Neuron (in vitro differentiated cells): Measurements from ENCODE around the gene IL2RA.
A peak's percentile ranks its signal among the peaks of the same experiment; 100 is the strongest.

Source experiments
- H2AFZ ChIP-seq: one replicate; pipeline ENCODE4 v1.6.1; 2013; ENCODE audit warnings: low read depth, mild to moderate bottlenecking, inconsistent platforms, low read length, moderate library complexity
- H3K27me3 ChIP-seq: one replicate; pipeline ENCODE4 v1.6.1; 2013; ENCODE audit warnings: low read length; ENCODE audit not compliant: insufficient read depth
- H3K36me3 ChIP-seq: one replicate; pipeline ENCODE4 v1.6.1; 2013; ENCODE audit warnings: low read length; ENCODE audit not compliant: insufficient read depth
- H3K4me1 ChIP-seq: one replicate; pipeline ENCODE4 v1.6.1; 2013; ENCODE audit warnings: low read length; ENCODE audit not compliant: insufficient read depth
- H3K4me3 ChIP-seq: 2 replicates; pipeline ENCODE4 v1.5.1; 2013; ENCODE audit warnings: mild to moderate bottlenecking, low read length, moderate library complexity
- H3K9me3 ChIP-seq: one replicate; pipeline ENCODE4 v1.6.1; 2013; ENCODE audit warnings: low read length

IL2RA gene

GRCh38 chr10:5983774-5984173 is 78.4 kb downstream of the IL2RA start:
- Histone ChIP-seq H3K27me3 (peaks cover 35% of the 10 kb centered on the region), H2AFZ (no peak overlapping the region)

GRCh38 chr10:5981529-5981928 is 80.6 kb downstream of the IL2RA start:
- peaks cover 1% of the 10 kb centered on the region for H3K9me3 ChIP-seq
- peaks cover 47% of the 10 kb centered on the region for H3K27me3 ChIP-seq

More at GRCh38 chr10:5983774-5984173, 78.4 kb downstream of the IL2RA start:
- Histone ChIP-seq H3K4me1 (no peaks in the 10 kb centered on the region), H3K4me3 (no peak overlapping the region), H3K9me3 (peaks cover 1% of the 10 kb centered on the region), H3K36me3 (no peaks in the 10 kb centered on the region)

GRCh38 chr10:5978230-5978489 is 84.0 kb downstream of the IL2RA start:
- Histone ChIP-seq H3K9me3 (peaks cover 1% of the 10 kb centered on the region), H3K27me3 (peaks cover 64% of the 10 kb centered on the region), H3K4me3 (no peak overlapping the region), H2AFZ (peak overlapping the region; percentile 14), H3K4me1 (peaks cover 13% of the 10 kb centered on the region), H3K36me3 (no peaks in the 10 kb centered on the region)

More at GRCh38 chr10:5981529-5981928, 80.6 kb downstream of the IL2RA start:
- Histone ChIP-seq H3K36me3 (no peaks in the 10 kb centered on the region), H3K4me3 (no peak overlapping the region), H3K4me1 (peaks cover 12% of the 10 kb centered on the region), H2AFZ (no peak overlapping the region)

GRCh38 chr10:5977471-5978229 is 84.5 kb downstream of the IL2RA start, which contains the start of gene IL15RA:
Gene IL15RA (minus strand): TSS chr10:5977543. CDS start chr10:5977492, 51 bp downstream.
- Histone ChIP-seq H3K36me3 (no peaks in the 10 kb centered on the region), H3K27me3 (peaks cover 62% of the 10 kb centered on the region), H2AFZ (peak within 1 kb of the TSS; percentile 33), H3K4me1 (peaks cover 13% of the 10 kb centered on the region), H3K9me3 (peaks cover 1% of the 10 kb centered on the region), H3K4me3 (peak within 1 kb of the TSS; percentile 40)

- Histone ChIP-seq H3K27me3 (peaks cover 59% of the 10 kb centered on the region), H3K4me1 (peaks cover 13% of the 10 kb centered on the region), H3K9me3 (peaks cover 1% of the 10 kb centered on the region), H2AFZ (peak overlapping the region; percentile 33), H3K4me3 (peak overlapping the region; percentile 40), H3K36me3 (no peaks in the 10 kb centered on the region)
Measured at GRCh38 chr10:5976512-5977470, 85.4 kb downstream of the IL2RA start.

GRCh38 chr10:5975641-5976473 is 86.3 kb downstream of the IL2RA start:
- Histone ChIP-seq H3K4me3 (no peak overlapping the region), H3K9me3 (peaks cover 1% of the 10 kb centered on the region), H3K4me1 (peaks cover 13% of the 10 kb centered on the region), H3K27me3 (peaks cover 54% of the 10 kb centered on the region), H3K36me3 (no peaks in the 10 kb centered on the region), H2AFZ (no peak overlapping the region)

- Histone ChIP-seq H3K27me3 (peaks cover 38% of the 10 kb centered on the region), H3K36me3 (no peaks in the 10 kb centered on the region), H2AFZ (no peak overlapping the region), H3K4me1 (peaks cover 11% of the 10 kb centered on the region), H3K9me3 (no peaks in the 10 kb centered on the region), H3K4me3 (no peak overlapping the region)
Measured at GRCh38 chr10:5973069-5973468, 89.1 kb downstream of the IL2RA start.

- no peak overlapping the region for H3K4me3 ChIP-seq
- H3K36me3 ChIP-seq = no peaks in the 10 kb centered on the region
- no peaks in the 10 kb centered on the region for H3K9me3 ChIP-seq
- peaks cover 31% of the 10 kb centered on the region for H3K27me3 ChIP-seq
- H2AFZ ChIP-seq = no peak overlapping the region
- peaks cover 5% of the 10 kb centered on the region for H3K4me1 ChIP-seq
Measured at GRCh38 chr10:5971886-5972285, 90.3 kb downstream of the IL2RA start.

GRCh38 chr10:5971315-5971832 is 90.8 kb downstream of the IL2RA start:
- H3K4me3 ChIP-seq = no peak overlapping the region
- no peaks in the 10 kb centered on the region for H3K36me3 ChIP-seq
- peaks cover 26% of the 10 kb centered on the region for H3K27me3 ChIP-seq
- H2AFZ ChIP-seq = no peak overlapping the region
- no peaks in the 10 kb centered on the region for H3K9me3 ChIP-seq
- no peaks in the 10 kb centered on the region for H3K4me1 ChIP-seq

GRCh38 chr10:5970527-5970926 is 91.6 kb downstream of the IL2RA start:
- no peaks in the 10 kb centered on the region for H3K4me1 ChIP-seq
- no peak overlapping the region for H2AFZ ChIP-seq
- no peaks in the 10 kb centered on the region for H3K36me3 ChIP-seq
- peaks cover 18% of the 10 kb centered on the region for H3K27me3 ChIP-seq
- H3K9me3 ChIP-seq = no peaks in the 10 kb centered on the region
- H3K4me3 ChIP-seq = no peak overlapping the region

- Histone ChIP-seq H3K4me3 (no peak overlapping the region), H2AFZ (no peak overlapping the region), H3K4me1 (no peaks in the 10 kb centered on the region), H3K27me3 (peaks cover 13% of the 10 kb centered on the region), H3K9me3 (no peaks in the 10 kb centered on the region), H3K36me3 (no peaks in the 10 kb centered on the region)
Measured at GRCh38 chr10:5970066-5970465, 92.1 kb downstream of the IL2RA start.

- Histone ChIP-seq H3K4me3 (no peak overlapping the region), H3K27me3 (peaks cover 12% of the 10 kb centered on the region), H3K36me3 (no peaks in the 10 kb centered on the region), H3K4me1 (no peaks in the 10 kb centered on the region), H3K9me3 (no peaks in the 10 kb centered on the region), H2AFZ (no peak overlapping the region)
Measured at GRCh38 chr10:5968681-5969453, 93.3 kb downstream of the IL2RA start.
